ENCODE data around the gene SLC12A7. TPM values are rescaled to one million over a fixed set of nuclear protein-coding genes. Genes with fewer than 3 reads are reported as not detected.

SLC12A7 gene
- total and polyA plus RNA-seq, 2 of the 13 experiments (the other 11 are each of a cell fraction or from before 2014, with no cell fraction given): 14.0 to 18.5 TPM

DNA sequence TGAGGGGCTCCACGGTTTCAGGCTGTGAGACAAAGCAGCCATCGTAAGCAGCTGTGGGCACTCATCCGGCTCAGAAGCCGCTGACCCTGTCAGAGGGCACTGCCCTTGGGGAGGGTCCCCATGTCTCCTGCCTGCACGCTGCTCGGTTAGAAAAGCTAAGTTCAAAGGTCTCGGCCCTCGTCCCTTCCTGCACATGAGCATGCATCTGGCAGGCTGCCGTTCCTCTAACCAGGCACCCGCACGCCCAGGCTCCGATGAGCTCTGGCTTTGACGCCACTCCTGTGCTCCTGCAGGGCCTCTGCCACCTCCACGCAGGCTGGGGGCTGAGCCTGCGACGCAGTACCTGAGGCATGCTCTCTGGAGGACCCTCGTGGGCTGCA, 52.0 kb downstream of the SLC12A7 start:
- CTCF ChIA-PET (ENCODE audit: low intra/inter-chr PET ratio, low total read pairs): no interaction called here
- H3K36me3 ChIP-seq (replicated peaks in 1 of 2; ENCODE audit: control insufficient read depth in 1 of 2, insufficient read depth in 2 of 2, low read length in 2 of 2): peaks cover 32 to 67% of the 10 kb centered on the region in 2 experiments; a peak in 4 of 5 replicates
- no peak for ATAC-seq

More for the DNA sequence above, 52.0 kb downstream of the SLC12A7 start:
- Histone ChIP-seq H2AFZ (ENCODE audit: low read length) (no peak overlapping the region), H3K27me3 (ENCODE audit: control insufficient read depth in 1 of 2, insufficient read depth in 2 of 2, low read length in 2 of 2) (no peaks in the 10 kb centered on the region), H3K9me3 (ENCODE audit: low read length) (no peaks in the 10 kb centered on the region), H3K9ac (ENCODE audit: insufficient read depth, low read depth, low read length) (no peak overlapping the region), H4K20me1 (ENCODE audit: insufficient read depth, low read length) (no peaks in the 10 kb centered on the region), H3K27ac (ENCODE audit: extremely low read length, insufficient read depth, low read length) (no peak overlapping the region), H3K4me3 (replicated peaks in 1 of 3; ENCODE audit: insufficient read depth in 1 of 3, low read depth in 2 of 3, low read length in 3 of 3) (no peak overlapping the region), H3K4me2 (ENCODE audit: low read depth, low read length) (no peak overlapping the region), H3K79me2 (ENCODE audit: insufficient read depth, low read length) (no peaks in the 10 kb centered on the region), H3K4me1 (ENCODE audit: insufficient read depth, low read length) (no peaks in the 10 kb centered on the region)
- no peak for FAIRE-seq
- in situ Hi-C loops (cut with HindIII; ENCODE audit: extremely low pct_ligation_motif_present, low pct_unique_long_range_greater_than_20kb) (no loop called here), intact Hi-C loops (cut with micrococcal nuclease; ENCODE audit: unreplicated experiment) (loop anchor here (10.0 kb wide), 1 partner anchor 85 kb away; no protein-coding TSS in a partner anchor)
- DNase-seq (ENCODE audit: low spot score): no peak
- no peak for TF ChIP-seq NRL (CRISPR knock-in tag; IDR thresholded peaks at IDR 0.05; ENCODE audit: borderline replicate concordance)
- no peak for TF ChIP-seq KLF16 (CRISPR knock-in tag; IDR thresholded peaks at IDR 0.05)
- no peak for TF ChIP-seq BRCA1 (CRISPR knock-in tag; IDR thresholded peaks at IDR 0.05)
- TF ChIP-seq PHF5A (CRISPR knock-in tag; IDR thresholded peaks at IDR 0.05; ENCODE audit: low read depth, unreplicated experiment): no peak
- TF ChIP-seq, protein P1, sequence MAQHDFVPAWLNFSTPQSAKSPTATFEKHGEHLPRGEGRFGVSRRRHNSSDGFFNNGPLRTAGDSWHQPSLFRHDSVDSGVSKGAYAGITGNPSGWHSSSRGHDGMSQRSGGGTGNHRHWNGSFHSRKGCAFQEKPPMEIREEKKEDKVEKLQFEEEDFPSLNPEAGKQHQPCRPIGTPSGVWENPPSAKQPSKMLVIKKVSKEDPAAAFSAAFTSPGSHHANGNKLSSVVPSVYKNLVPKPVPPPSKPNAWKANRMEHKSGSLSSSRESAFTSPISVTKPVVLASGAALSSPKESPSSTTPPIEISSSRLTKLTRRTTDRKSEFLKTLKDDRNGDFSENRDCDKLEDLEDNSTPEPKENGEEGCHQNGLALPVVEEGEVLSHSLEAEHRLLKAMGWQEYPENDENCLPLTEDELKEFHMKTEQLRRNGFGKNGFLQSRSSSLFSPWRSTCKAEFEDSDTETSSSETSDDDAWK (CRISPR knock-in tag; IDR thresholded peaks at IDR 0.05): no peak
- no peak for TF ChIP-seq KDM5B (CRISPR knock-in tag; IDR thresholded peaks at IDR 0.05; ENCODE audit: borderline replicate concordance)
- no peak for TF ChIP-seq ZNF720 (CRISPR knock-in tag; IDR thresholded peaks at IDR 0.05)
- no peak for TF ChIP-seq ZNF616 (CRISPR knock-in tag; IDR thresholded peaks at IDR 0.05; ENCODE audit: low read depth)
- no peak for TF ChIP-seq U2AF2 (IDR thresholded peaks at IDR 0.05; ENCODE audit: low read depth, low read length)
- no peak for TF ChIP-seq NR2F1 (CRISPR knock-in tag; IDR thresholded peaks at IDR 0.05)
- no peak for TF ChIP-seq HNRNPLL (IDR thresholded peaks at IDR 0.05; ENCODE audit: low read depth, low read length, poor library complexity, severe bottlenecking)
- TF ChIP-seq, protein P2, sequence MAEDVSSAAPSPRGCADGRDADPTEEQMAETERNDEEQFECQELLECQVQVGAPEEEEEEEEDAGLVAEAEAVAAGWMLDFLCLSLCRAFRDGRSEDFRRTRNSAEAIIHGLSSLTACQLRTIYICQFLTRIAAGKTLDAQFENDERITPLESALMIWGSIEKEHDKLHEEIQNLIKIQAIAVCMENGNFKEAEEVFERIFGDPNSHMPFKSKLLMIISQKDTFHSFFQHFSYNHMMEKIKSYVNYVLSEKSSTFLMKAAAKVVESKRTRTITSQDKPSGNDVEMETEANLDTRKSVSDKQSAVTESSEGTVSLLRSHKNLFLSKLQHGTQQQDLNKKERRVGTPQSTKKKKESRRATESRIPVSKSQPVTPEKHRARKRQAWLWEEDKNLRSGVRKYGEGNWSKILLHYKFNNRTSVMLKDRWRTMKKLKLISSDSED (CRISPR knock-in tag; IDR thresholded peaks at IDR 0.05): no peak
- TF ChIP-seq, protein P3, sequence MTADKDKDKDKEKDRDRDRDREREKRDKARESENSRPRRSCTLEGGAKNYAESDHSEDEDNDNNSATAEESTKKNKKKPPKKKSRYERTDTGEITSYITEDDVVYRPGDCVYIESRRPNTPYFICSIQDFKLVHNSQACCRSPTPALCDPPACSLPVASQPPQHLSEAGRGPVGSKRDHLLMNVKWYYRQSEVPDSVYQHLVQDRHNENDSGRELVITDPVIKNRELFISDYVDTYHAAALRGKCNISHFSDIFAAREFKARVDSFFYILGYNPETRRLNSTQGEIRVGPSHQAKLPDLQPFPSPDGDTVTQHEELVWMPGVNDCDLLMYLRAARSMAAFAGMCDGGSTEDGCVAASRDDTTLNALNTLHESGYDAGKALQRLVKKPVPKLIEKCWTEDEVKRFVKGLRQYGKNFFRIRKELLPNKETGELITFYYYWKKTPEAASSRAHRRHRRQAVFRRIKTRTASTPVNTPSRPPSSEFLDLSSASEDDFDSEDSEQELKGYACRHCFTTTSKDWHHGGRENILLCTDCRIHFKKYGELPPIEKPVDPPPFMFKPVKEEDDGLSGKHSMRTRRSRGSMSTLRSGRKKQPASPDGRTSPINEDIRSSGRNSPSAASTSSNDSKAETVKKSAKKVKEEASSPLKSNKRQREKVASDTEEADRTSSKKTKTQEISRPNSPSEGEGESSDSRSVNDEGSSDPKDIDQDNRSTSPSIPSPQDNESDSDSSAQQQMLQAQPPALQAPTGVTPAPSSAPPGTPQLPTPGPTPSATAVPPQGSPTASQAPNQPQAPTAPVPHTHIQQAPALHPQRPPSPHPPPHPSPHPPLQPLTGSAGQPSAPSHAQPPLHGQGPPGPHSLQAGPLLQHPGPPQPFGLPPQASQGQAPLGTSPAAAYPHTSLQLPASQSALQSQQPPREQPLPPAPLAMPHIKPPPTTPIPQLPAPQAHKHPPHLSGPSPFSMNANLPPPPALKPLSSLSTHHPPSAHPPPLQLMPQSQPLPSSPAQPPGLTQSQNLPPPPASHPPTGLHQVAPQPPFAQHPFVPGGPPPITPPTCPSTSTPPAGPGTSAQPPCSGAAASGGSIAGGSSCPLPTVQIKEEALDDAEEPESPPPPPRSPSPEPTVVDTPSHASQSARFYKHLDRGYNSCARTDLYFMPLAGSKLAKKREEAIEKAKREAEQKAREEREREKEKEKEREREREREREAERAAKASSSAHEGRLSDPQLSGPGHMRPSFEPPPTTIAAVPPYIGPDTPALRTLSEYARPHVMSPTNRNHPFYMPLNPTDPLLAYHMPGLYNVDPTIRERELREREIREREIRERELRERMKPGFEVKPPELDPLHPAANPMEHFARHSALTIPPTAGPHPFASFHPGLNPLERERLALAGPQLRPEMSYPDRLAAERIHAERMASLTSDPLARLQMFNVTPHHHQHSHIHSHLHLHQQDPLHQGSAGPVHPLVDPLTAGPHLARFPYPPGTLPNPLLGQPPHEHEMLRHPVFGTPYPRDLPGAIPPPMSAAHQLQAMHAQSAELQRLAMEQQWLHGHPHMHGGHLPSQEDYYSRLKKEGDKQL (CRISPR knock-in tag; IDR thresholded peaks at IDR 0.05; ENCODE audit: low read depth): no peak
- TF ChIP-seq RAD51 (IDR thresholded peaks at IDR 0.05; ENCODE audit: borderline replicate concordance): no peak
- POLR2A ChIA-PET: no interaction called here
- WGBS (ENCODE audit: low lambda C conversion rate): 97% methylated on average over 9 of the region's 17 CpGs
- no TSS peak for BruUV-seq (replicated peaks)
